C4-2B (cell line): ENCODE data around the gene TOM1L1.

Source experiments
- H3K27ac ChIP-seq: fragments of 450-650 bp; 2 replicates; pipeline ENCODE4 v1.5.1; 2017
- CTCF ChIP-seq: fragments of 450-650 bp; conservative IDR thresholded peaks from 2 replicates; pipeline ENCODE4 v1.5.1; 2017; ENCODE audit warnings: mild to moderate bottlenecking
- ZFX ChIP-seq: fragments of 450-650 bp; IDR thresholded peaks from 2 replicates; pipeline ENCODE4 v1.6.1; 2017

Gene TOM1L1

GRCh38 chr17:54968262-54968987 lies 67.8 kb downstream of the TOM1L1 start, which contains the start of the genes COX11 and STXBP4:
Gene COX11 (minus strand): TSS chr17:54968654. CDS start chr17:54968646, 8 bp downstream.
Gene STXBP4 (plus strand): TSS chr17:54968765. CDS start chr17:54986220, 17,455 bp downstream.
- TF ChIP-seq ZFX (peak; percentile 75; the same call in 1 of the 2 replicates), CTCF (peak; percentile 70)
- peak within 1 kb of the TSS; percentile 71 for H3K27ac ChIP-seq

GRCh38 chr17:54968988-54969332 lies 68.3 kb downstream of the TOM1L1 start:
- TF ChIP-seq ZFX, result no peak
- no peak for TF ChIP-seq CTCF
- peak overlapping the region; percentile 71 for H3K27ac ChIP-seq

- TF ChIP-seq CTCF, result no peak
- TF ChIP-seq ZFX, result no peak
- peak overlapping the region; percentile 71; the same call in 1 of the 2 replicates for H3K27ac ChIP-seq
Measured at GRCh38 chr17:54969658-54970572, 69.3 kb downstream of the TOM1L1 start.

GRCh38 chr17:54971147-54971546 lies 70.5 kb downstream of the TOM1L1 start:
- no peak for TF ChIP-seq CTCF
- H3K27ac ChIP-seq, result no peak overlapping the region

- no peak overlapping the region for H3K27ac ChIP-seq
Measured at GRCh38 chr17:54971901-54972300, 71.2 kb downstream of the TOM1L1 start.

GRCh38 chr17:54972406-54973138 lies 71.9 kb downstream of the TOM1L1 start:
- H3K27ac ChIP-seq, result no peak overlapping the region
- TF ChIP-seq CTCF (no peak), ZFX (no peak)

More at GRCh38 chr17:54971901-54972300, 71.2 kb downstream of the TOM1L1 start:
- TF ChIP-seq CTCF (no peak), ZFX (no peak)
